Neural progenitor cell (in vitro differentiated cells): ENCODE data around the gene UBE2S. TPM values are rescaled to one million over a fixed set of nuclear protein-coding genes. Genes with fewer than 3 reads are reported as not detected.

Experiments
- DNase-seq: peaks from one replicate; pipeline ENCODE4 v3.0.0-alpha.2; 2016; ENCODE audit warnings: low spot score
- H2AFZ ChIP-seq: fragments of 200-600 bp; sonication (generic); replicated peaks from 2 replicates; pipeline ENCODE4 v1.6.1; 2016; ENCODE audit warnings: antibody characterized with exemption
- H3F3A ChIP-seq: fragments of 200-600 bp; sonication (generic); 2 replicates; pipeline ENCODE4 v1.6.1; 2016; ENCODE audit warnings: antibody characterized with exemption, low read depth
- H3K27ac ChIP-seq: fragments of 200-600 bp; sonication (generic); 2 replicates; pipeline ENCODE4 v1.5.1; 2016; ENCODE audit warnings: mild to moderate bottlenecking
- H3K27me3 ChIP-seq: fragments of 200-600 bp; sonication (generic); 2 replicates; pipeline ENCODE4 v1.6.1; 2016; ENCODE audit warnings: mild to moderate bottlenecking, moderate library complexity
- H3K36me3 ChIP-seq: fragments of 200-600 bp; sonication (generic); 2 replicates; pipeline ENCODE4 v1.5.1; 2016
- H3K4me1 ChIP-seq: fragments of 200-600 bp; sonication (generic); 2 replicates; pipeline ENCODE4 v1.6.1; 2016; ENCODE audit warnings: mixed run types
- H3K4me2 ChIP-seq: fragments of 200-600 bp; sonication (generic); 2 replicates; pipeline ENCODE4 v1.6.1; 2016
- H3K4me3 ChIP-seq: fragments of 200-600 bp; sonication (generic); 2 replicates; pipeline ENCODE4 v1.5.1; 2016
- H3K79me2 ChIP-seq: fragments of 200-600 bp; sonication (generic); 2 replicates; pipeline ENCODE4 v1.6.1; 2016; ENCODE audit warnings: low read depth
- H3K9ac ChIP-seq: fragments of 200-600 bp; sonication (generic); 2 replicates; pipeline ENCODE4 v1.6.1; 2016
- H3K9me3 ChIP-seq: fragments of 200-600 bp; sonication (generic); 2 replicates; pipeline ENCODE4 v1.5.1; 2016; ENCODE audit warnings: low read depth
- H4K20me1 ChIP-seq: fragments of 200-600 bp; sonication (generic); 2 replicates; pipeline ENCODE4 v1.6.1; 2016; ENCODE audit warnings: low read depth
- H3K27ac Mint-ChIP-seq: 3 replicates; pipeline ENCODE4 v1.8.0; 2021; ENCODE audit warnings: mixed read lengths
- H3K27me3 Mint-ChIP-seq: 2 replicates; pipeline ENCODE4 v1.8.0; 2022; ENCODE audit warnings: low read depth, mild to moderate bottlenecking, inconsistent platforms, moderate library complexity, mixed read lengths; ENCODE audit not compliant: insufficient read depth
- H3K36me3 Mint-ChIP-seq: 3 replicates; pipeline ENCODE4 v1.8.0; 2021; ENCODE audit warnings: mixed read lengths
- H3K4me1 Mint-ChIP-seq: 3 replicates; pipeline ENCODE4 v1.8.0; 2021; ENCODE audit warnings: mixed read lengths
- H3K4me3 Mint-ChIP-seq: 3 replicates; pipeline ENCODE4 v1.8.0; 2021; ENCODE audit warnings: mild to moderate bottlenecking, moderate library complexity, mixed read lengths
- H3K9me3 Mint-ChIP-seq: 3 replicates; pipeline ENCODE4 v1.8.0; 2020; ENCODE audit warnings: mixed read lengths
- EZH2 ChIP-seq: fragments of 200-600 bp; sonication (generic); IDR thresholded peaks from 2 replicates; pipeline ENCODE4 v1.6.1; 2017; ENCODE audit warnings: antibody characterized with exemption, mild to moderate bottlenecking, moderate library complexity
- EZH2phosphoT487 ChIP-seq: fragments of 200-600 bp; sonication (generic); IDR thresholded peaks from 2 replicates; pipeline ENCODE4 v1.6.1; 2017; ENCODE audit warnings: antibody characterized with exemption
- total RNA-seq: library from RNA; depleted of rRNA; stranded (reverse); fragments of >200 nt; gene quantifications from 2 replicates; pipeline ENCODE4 v1.2.3, GENCODE V29; 2015; ENCODE audit warnings: low replicate concordance
- TF ChIP-seq, protein P1 (sequence below): fragments of 200-600 bp; sonication (generic); IDR thresholded peaks from 2 replicates; pipeline ENCODE4 v1.5.1; 2017; ENCODE audit warnings: antibody characterized with exemption, mild to moderate bottlenecking

The UBE2S gene
- total RNA-seq, 1 donor from 2014 or later, result 118 TPM

GRCh38 chr19:55360902-55361301 lies 46.7 kb downstream of the UBE2S start:
- Mint-ChIP-seq H3K4me3 (no peak overlapping the region), H3K9me3 (no peaks in the 10 kb centered on the region), H3K27ac (no peak overlapping the region), H3K27me3 (peaks cover 30% of the 10 kb centered on the region), H3K4me1 (peaks cover 2% of the 10 kb centered on the region), H3K36me3 (no peaks in the 10 kb centered on the region)
- Histone ChIP-seq H3K9ac (no peak overlapping the region), H3K4me2 (no peak overlapping the region), H3K36me3 (no peaks in the 10 kb centered on the region), H3K27me3 (peaks cover 17% of the 10 kb centered on the region), H3K4me3 (no peak overlapping the region), H2AFZ (no peak overlapping the region), H3K9me3 (no peaks in the 10 kb centered on the region), H3F3A (peaks cover 3% of the 10 kb centered on the region), H3K4me1 (peaks cover 9% of the 10 kb centered on the region), H3K27ac (no peak overlapping the region), H4K20me1 (no peaks in the 10 kb centered on the region), H3K79me2 (no peaks in the 10 kb centered on the region)
- no peak for TF ChIP-seq EZH2
- TF ChIP-seq, protein P1, sequence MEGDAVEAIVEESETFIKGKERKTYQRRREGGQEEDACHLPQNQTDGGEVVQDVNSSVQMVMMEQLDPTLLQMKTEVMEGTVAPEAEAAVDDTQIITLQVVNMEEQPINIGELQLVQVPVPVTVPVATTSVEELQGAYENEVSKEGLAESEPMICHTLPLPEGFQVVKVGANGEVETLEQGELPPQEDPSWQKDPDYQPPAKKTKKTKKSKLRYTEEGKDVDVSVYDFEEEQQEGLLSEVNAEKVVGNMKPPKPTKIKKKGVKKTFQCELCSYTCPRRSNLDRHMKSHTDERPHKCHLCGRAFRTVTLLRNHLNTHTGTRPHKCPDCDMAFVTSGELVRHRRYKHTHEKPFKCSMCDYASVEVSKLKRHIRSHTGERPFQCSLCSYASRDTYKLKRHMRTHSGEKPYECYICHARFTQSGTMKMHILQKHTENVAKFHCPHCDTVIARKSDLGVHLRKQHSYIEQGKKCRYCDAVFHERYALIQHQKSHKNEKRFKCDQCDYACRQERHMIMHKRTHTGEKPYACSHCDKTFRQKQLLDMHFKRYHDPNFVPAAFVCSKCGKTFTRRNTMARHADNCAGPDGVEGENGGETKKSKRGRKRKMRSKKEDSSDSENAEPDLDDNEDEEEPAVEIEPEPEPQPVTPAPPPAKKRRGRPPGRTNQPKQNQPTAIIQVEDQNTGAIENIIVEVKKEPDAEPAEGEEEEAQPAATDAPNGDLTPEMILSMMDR, result no peak
- TF ChIP-seq EZH2phosphoT487, result no peak
- DNase-seq, result no peak

- peaks cover 40% of the 10 kb centered on the region for H3K27me3 Mint-ChIP-seq
- H3K4me1 ChIP-seq, result peaks cover 15% of the 10 kb centered on the region
- no peaks in the 10 kb centered on the region for H3K9me3 ChIP-seq
- H3K4me2 ChIP-seq, result no peak overlapping the region
- no peak overlapping the region for H3K9ac ChIP-seq
- H2AFZ ChIP-seq, result no peak overlapping the region
- H3K4me3 Mint-ChIP-seq, result no peak overlapping the region
- DNase-seq, result no peak
- H3K27ac Mint-ChIP-seq, result no peak overlapping the region
- H3K36me3 Mint-ChIP-seq, result no peaks in the 10 kb centered on the region
- no peaks in the 10 kb centered on the region for H3K36me3 ChIP-seq
- H3K27me3 ChIP-seq, result peaks cover 34% of the 10 kb centered on the region
- TF ChIP-seq EZH2 (no peak), EZH2phosphoT487 (no peak)
- TF ChIP-seq, protein P1, result no peak
- peaks cover 18% of the 10 kb centered on the region for H3F3A ChIP-seq
- no peaks in the 10 kb centered on the region for H3K79me2 ChIP-seq
- no peak overlapping the region for H3K27ac ChIP-seq
- H3K4me3 ChIP-seq, result no peak overlapping the region
- no peaks in the 10 kb centered on the region for H4K20me1 ChIP-seq
- peaks cover 5% of the 10 kb centered on the region for H3K4me1 Mint-ChIP-seq
- no peaks in the 10 kb centered on the region for H3K9me3 Mint-ChIP-seq
These were observed 48.4 kb downstream of the UBE2S start for GRCh38 chr19:55358943-55359908.

DNA sequence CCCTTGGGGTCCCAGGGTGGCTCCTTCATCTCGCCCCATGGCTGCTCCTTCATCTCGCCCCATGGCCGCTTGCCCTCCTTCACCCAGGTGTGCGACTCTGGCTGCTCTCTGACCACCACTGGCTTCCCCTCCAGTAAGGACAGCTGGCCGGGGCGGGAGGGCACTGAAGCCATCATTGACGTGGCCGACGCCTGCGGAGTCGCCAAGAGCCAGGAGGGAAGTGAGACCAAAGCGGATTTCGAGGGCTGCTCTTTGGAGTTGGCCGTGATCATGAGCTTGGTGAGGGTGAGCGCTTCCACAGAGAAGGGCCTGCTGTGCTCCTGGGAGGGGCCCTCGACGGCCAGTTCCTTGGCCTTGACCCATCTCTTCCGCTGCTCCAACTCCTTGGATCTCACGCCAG lies 49.1 kb downstream of the UBE2S start:
- no peak for DNase-seq
- Mint-ChIP-seq H3K27me3 (peaks cover 40% of the 10 kb centered on the region), H3K4me3 (no peak overlapping the region), H3K9me3 (no peaks in the 10 kb centered on the region), H3K36me3 (no peaks in the 10 kb centered on the region), H3K4me1 (peaks cover 2% of the 10 kb centered on the region), H3K27ac (no peak overlapping the region)
- Histone ChIP-seq H3K27me3 (peaks cover 41% of the 10 kb centered on the region), H3K4me3 (no peak overlapping the region), H3K27ac (no peak overlapping the region), H3K4me1 (peaks cover 17% of the 10 kb centered on the region), H3K36me3 (no peaks in the 10 kb centered on the region), H2AFZ (no peak overlapping the region), H3K79me2 (no peaks in the 10 kb centered on the region), H4K20me1 (no peaks in the 10 kb centered on the region), H3K9me3 (no peaks in the 10 kb centered on the region), H3K9ac (no peak overlapping the region), H3F3A (peaks cover 18% of the 10 kb centered on the region), H3K4me2 (no peak overlapping the region)
- no peak for TF ChIP-seq EZH2phosphoT487
- TF ChIP-seq, protein P1, result no peak
- no peak for TF ChIP-seq EZH2
